SK-N-MC (cell line): Measurements from ENCODE around the gene FNDC3A.

ENCODE experiments used
- DNase-seq: peaks from one replicate; pipeline ENCODE4 v3.0.0-alpha.2; 2011; ENCODE audit warnings: low read depth, low spot score
- H3K27ac ChIP-seq: fragments of 200-600 bp; sonication (generic); 2 replicates; pipeline ENCODE4 v1.5.1; 2016; ENCODE audit warnings: mixed run types
- H3K36me3 ChIP-seq: fragments of 200-600 bp; sonication (generic); 2 replicates; pipeline ENCODE4 v1.6.1; 2017; ENCODE audit warnings: antibody characterized with exemption, low read length, mixed read lengths; ENCODE audit not compliant: insufficient read depth
- H3K4me3 ChIP-seq: fragments of 200-600 bp; sonication (generic); 2 replicates; pipeline ENCODE4 v1.5.1; 2016
- H3K9ac ChIP-seq: fragments of 200-600 bp; sonication (generic); 2 replicates; pipeline ENCODE4 v1.8.0; 2017; ENCODE audit warnings: mixed run types, mixed read lengths; ENCODE audit not compliant: insufficient read length
- H3K9me3 ChIP-seq: fragments of 200-600 bp; sonication (generic); 2 replicates; pipeline ENCODE4 v1.6.1; 2017; ENCODE audit warnings: low read depth, mild to moderate bottlenecking, antibody characterized with exemption, low read length, moderate library complexity, mixed read lengths
- EZH2 ChIP-seq: fragments of 200-600 bp; sonication (generic); IDR thresholded peaks from one replicate; pipeline ENCODE4 v1.6.1; 2017; ENCODE audit warnings: antibody characterized with exemption
- FOXP2 ChIP-seq: optimal IDR thresholded peaks from 2 replicates; pipeline ENCODE3; 2011; ENCODE audit warnings: mild to moderate bottlenecking, moderate library complexity; ENCODE audit not compliant: insufficient read depth; ENCODE audit errors: extremely low read length, control extremely low read depth
- POLR2AphosphoS5 ChIP-seq: IDR thresholded peaks from 2 replicates; pipeline ENCODE4 v1.6.1; 2012; ENCODE audit warnings: mild to moderate bottlenecking, low read depth, low read length, borderline replicate concordance

FNDC3A gene

GRCh38 chr13:48975856-48976575 lies at the start of gene FNDC3A:
Gene FNDC3A, plus strand, starts transcription at chr13:48975912. Its CDS starts 30,279 bp downstream, at chr13:49006191.
- H3K9ac ChIP-seq: peak within 1 kb of the TSS; percentile 84
- no peaks in the 10 kb centered on the region for H3K36me3 ChIP-seq
- H3K4me3 ChIP-seq: peak within 1 kb of the TSS; percentile 93
- H3K9me3 ChIP-seq: peaks cover 6% of the 10 kb centered on the region
- H3K27ac ChIP-seq: peak within 1 kb of the TSS; percentile 92
- DNase-seq: no peak
- TF ChIP-seq FOXP2 (no peak), EZH2 (no peak), POLR2AphosphoS5 (no peak; the same call in 1 of the 2 replicates)

GRCh38 chr13:48928757-48929430 lies 46.8 kb upstream of the FNDC3A start:
- H3K36me3 ChIP-seq: no peaks in the 10 kb centered on the region
- H3K9ac ChIP-seq: no peak overlapping the region
- no peak overlapping the region for H3K27ac ChIP-seq
- H3K4me3 ChIP-seq: no peak overlapping the region
- no peak for DNase-seq
- H3K9me3 ChIP-seq: no peaks in the 10 kb centered on the region
- TF ChIP-seq EZH2 (no peak), POLR2AphosphoS5 (no peak), FOXP2 (no peak)

GRCh38 chr13:48930918-48931317 lies 44.8 kb upstream of the FNDC3A start:
- Histone ChIP-seq H3K9ac (no peak overlapping the region), H3K36me3 (no peaks in the 10 kb centered on the region), H3K27ac (no peak overlapping the region), H3K4me3 (no peak overlapping the region), H3K9me3 (no peaks in the 10 kb centered on the region)
- TF ChIP-seq EZH2: no peak
- no peak for TF ChIP-seq POLR2AphosphoS5
- TF ChIP-seq FOXP2: no peak
- no peak for DNase-seq

- TF ChIP-seq EZH2 (no peak), POLR2AphosphoS5 (no peak), FOXP2 (no peak)
- Histone ChIP-seq H3K9ac (no peak overlapping the region), H3K9me3 (no peaks in the 10 kb centered on the region), H3K4me3 (no peak overlapping the region), H3K36me3 (no peaks in the 10 kb centered on the region), H3K27ac (no peak overlapping the region)
- no peak for DNase-seq
Observed at GRCh38 chr13:48938308-48938943, 37.3 kb upstream of the FNDC3A start.

- H3K27ac ChIP-seq: no peak overlapping the region
- no peaks in the 10 kb centered on the region for H3K9me3 ChIP-seq
- no peak for TF ChIP-seq POLR2AphosphoS5
- no peak for TF ChIP-seq EZH2
- TF ChIP-seq FOXP2: no peak
- no peaks in the 10 kb centered on the region for H3K36me3 ChIP-seq
- no peak overlapping the region for H3K9ac ChIP-seq
- no peak for DNase-seq
- H3K4me3 ChIP-seq: no peak overlapping the region
Observed at GRCh38 chr13:48939728-48940127, 36.0 kb upstream of the FNDC3A start.

- H3K9ac ChIP-seq: no peak overlapping the region
- H3K36me3 ChIP-seq: no peaks in the 10 kb centered on the region
- no peak overlapping the region for H3K27ac ChIP-seq
- no peak for TF ChIP-seq EZH2
- no peak for TF ChIP-seq FOXP2
- no peak for TF ChIP-seq POLR2AphosphoS5
- DNase-seq: no peak
- no peak overlapping the region for H3K4me3 ChIP-seq
- H3K9me3 ChIP-seq: no peaks in the 10 kb centered on the region
Observed at GRCh38 chr13:48942131-48942530, 33.6 kb upstream of the FNDC3A start.

GRCh38 chr13:48944221-48944620 lies 31.5 kb upstream of the FNDC3A start:
- Histone ChIP-seq H3K27ac (no peak overlapping the region), H3K9me3 (no peaks in the 10 kb centered on the region), H3K4me3 (no peak overlapping the region), H3K9ac (no peak overlapping the region), H3K36me3 (no peaks in the 10 kb centered on the region)
- no peak for DNase-seq
- TF ChIP-seq POLR2AphosphoS5 (no peak), EZH2 (no peak), FOXP2 (no peak)

GRCh38 chr13:48945626-48946025 lies 30.1 kb upstream of the FNDC3A start:
- no peaks in the 10 kb centered on the region for H3K9me3 ChIP-seq
- no peak overlapping the region for H3K9ac ChIP-seq
- H3K27ac ChIP-seq: no peak overlapping the region
- H3K4me3 ChIP-seq: no peak overlapping the region
- H3K36me3 ChIP-seq: no peaks in the 10 kb centered on the region
- TF ChIP-seq EZH2: no peak
- no peak for TF ChIP-seq POLR2AphosphoS5
- no peak for TF ChIP-seq FOXP2
- DNase-seq: no peak
